Esophagus (tissue), 2 donors: Measurements from ENCODE around the gene ITPA. TPM values are rescaled to one million over a fixed set of nuclear protein-coding genes. Genes with fewer than 3 reads are reported as not detected.
A peak's percentile ranks its signal among the peaks of the same experiment; 100 is the strongest.

Experiments
- H3K27ac ChIP-seq, 2 donors: one replicate each; pipeline ENCODE4 v1.5.1; 2013; ENCODE audit warnings: low read depth in 2 of 2, mild to moderate bottlenecking in 2 of 2, inconsistent platforms in 1 of 2, low read length in 1 of 2, moderate library complexity in 1 of 2
- H3K27me3 ChIP-seq, 2 donors: one replicate each; pipeline ENCODE4 v1.6.1; 2013; ENCODE audit warnings: low read length in 2 of 2, control low read depth in 1 of 2, mild to moderate bottlenecking in 1 of 2; ENCODE audit not compliant: insufficient read depth in 2 of 2, control insufficient read depth in 1 of 2
- H3K36me3 ChIP-seq, 2 donors: one replicate each; pipeline ENCODE4 v1.6.1; 2013; ENCODE audit warnings: low read length in 1 of 2; ENCODE audit not compliant: control insufficient read depth in 2 of 2, insufficient read depth in 2 of 2
- H3K4me1 ChIP-seq, 2 donors: one replicate each; pipeline ENCODE4 v1.6.1; 2013; ENCODE audit warnings: low read length in 1 of 2; ENCODE audit not compliant: control insufficient read depth in 2 of 2, insufficient read depth in 2 of 2
- H3K4me3 ChIP-seq, 2 donors: one replicate each; pipeline ENCODE4 v1.5.1; 2013; ENCODE audit warnings: low read length in 2 of 2, mild to moderate bottlenecking in 2 of 2, low read depth in 1 of 2, moderate library complexity in 1 of 2
- H3K9me3 ChIP-seq, 2 donors: one replicate each; pipeline ENCODE4 v1.6.1; 2013; ENCODE audit warnings: mild to moderate bottlenecking in 2 of 2, low read depth in 1 of 2, low read length in 1 of 2, moderate library complexity in 1 of 2; ENCODE audit not compliant: control insufficient read depth in 2 of 2, insufficient read depth in 1 of 2
- WGBS, 2 donors: extraction: QIAGEN DNeasy Blood & Tissue Kit; methylation state at CpG; one replicate each; pipeline ENCODE4 v1.1.7; 2013; 5-methylcytosine and 5-hydroxymethylcytosine counted together
- polyA plus RNA-seq, 2 donors: library from polyadenylated mRNA; stranded (reverse); fragments of 200-250 nt; gene quantifications; one replicate each; pipeline ENCODE4 v1.2.3, GENCODE V29; 2013
- donor health status: healthy with polysubstance abuse.
- donor health status: Bipolar disorder and iron deficiency.

Gene ITPA
- polyA plus RNA-seq, 2 donors: 55.8 to 73.5 TPM

GRCh38 chr20:3218307-3218988 is 9.2 kb downstream of the ITPA start:
- 14 to 16% methylated on average over 30 of the region's 30 CpGs for WGBS, 2 donors
- H3K9me3 ChIP-seq: no peaks in the 10 kb centered on the region
- peaks cover 0 to 17% of the 10 kb centered on the region in 2 donors for H3K36me3 ChIP-seq
- H3K4me3 ChIP-seq: no peak overlapping the region
- H3K27me3 ChIP-seq: no peaks in the 10 kb centered on the region
- H3K4me1 ChIP-seq: peaks cover 0 to 13% of the 10 kb centered on the region in 2 donors
- H3K27ac ChIP-seq: no peak overlapping the region

- Histone ChIP-seq H3K27ac (peak overlapping the region in 1 of 2 donors; percentile 38), H3K27me3 (no peaks in the 10 kb centered on the region), H3K4me3 (no peak overlapping the region), H3K9me3 (no peaks in the 10 kb centered on the region), H3K36me3 (peaks cover 0 to 10% of the 10 kb centered on the region in 2 donors), H3K4me1 (peaks cover 0 to 21% of the 10 kb centered on the region in 2 donors)
- 78% methylated on average over 18 of the region's 18 CpGs for WGBS, 2 donors
Measured at GRCh38 chr20:3221398-3222226, 12.3 kb downstream of the ITPA start.

- peak overlapping the region; percentile 18 to 30 for H3K27ac ChIP-seq
- no peaks in the 10 kb centered on the region for H3K9me3 ChIP-seq
- no peak overlapping the region for H3K4me3 ChIP-seq
- H3K4me1 ChIP-seq: peaks cover 4 to 23% of the 10 kb centered on the region in 2 donors
- no peaks in the 10 kb centered on the region for H3K27me3 ChIP-seq
- peaks cover 0 to 18% of the 10 kb centered on the region in 2 donors for H3K36me3 ChIP-seq
- 58 to 73% methylated on average over 25 of the region's 25 CpGs for WGBS, 2 donors
Measured at GRCh38 chr20:3222635-3223600, 13.6 kb downstream of the ITPA start.

DNA sequence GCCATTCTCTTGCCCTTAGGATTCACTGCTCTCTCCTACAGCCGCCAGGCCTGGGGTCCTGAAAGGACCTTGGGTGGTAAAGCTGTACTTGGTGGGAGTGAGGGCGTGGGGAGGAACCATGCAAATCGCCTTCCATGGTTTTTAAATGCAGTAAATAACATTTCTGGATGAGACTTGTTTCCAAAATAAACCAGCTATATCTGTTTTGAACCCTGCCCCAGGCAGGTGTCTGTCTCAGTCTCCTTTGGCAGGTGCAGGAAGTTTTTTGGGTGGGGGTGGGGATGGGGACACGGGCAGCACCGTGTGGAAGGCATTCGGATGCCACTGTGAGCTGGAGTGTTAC is 14.3 kb downstream of the ITPA start:
- Histone ChIP-seq H3K4me1 (peaks cover 4 to 21% of the 10 kb centered on the region in 2 donors), H3K9me3 (no peaks in the 10 kb centered on the region), H3K27ac (peak overlapping the region in 1 of 2 donors; percentile 18), H3K36me3 (peaks cover 0 to 24% of the 10 kb centered on the region in 2 donors), H3K4me3 (no peak overlapping the region), H3K27me3 (no peaks in the 10 kb centered on the region)
- 74 to 82% methylated on average over 6 of the region's 6 CpGs for WGBS, 2 donors

DNA sequence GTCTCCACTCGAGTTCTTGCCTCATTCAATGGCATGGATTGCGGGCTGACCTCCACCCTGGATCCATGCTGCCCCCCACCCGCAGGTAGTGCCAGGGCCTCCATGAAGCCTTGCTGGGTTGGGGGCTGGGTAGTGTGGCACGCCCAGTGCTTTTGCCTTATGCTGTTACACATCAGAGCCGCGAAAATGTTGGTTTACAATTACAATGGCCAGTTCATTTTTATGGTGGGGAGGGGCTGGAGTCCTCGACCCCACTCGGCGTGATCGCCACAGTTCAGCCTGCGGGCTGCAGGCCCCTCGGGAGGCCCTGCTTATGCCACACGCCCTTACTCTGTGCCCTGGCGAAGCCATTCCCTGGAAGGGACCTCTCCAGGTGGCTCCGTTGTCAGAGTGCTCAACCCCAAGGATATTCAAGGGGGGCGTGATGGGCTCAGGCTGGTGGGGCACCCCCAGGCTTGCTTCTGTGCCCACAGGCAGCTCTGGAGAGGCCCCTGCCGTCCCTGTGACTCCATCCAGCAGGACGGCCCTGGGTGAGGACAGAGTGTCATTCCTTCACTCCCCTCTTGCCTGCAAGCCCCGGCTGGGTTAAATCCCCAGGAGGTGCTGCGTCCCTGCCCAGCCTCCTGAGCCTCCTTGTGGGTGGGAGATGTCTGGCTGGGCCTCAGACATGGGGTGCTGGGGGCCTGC is 14.8 kb downstream of the ITPA start:
- 75 to 77% methylated on average over 20 of the region's 20 CpGs for WGBS, 2 donors
- H3K36me3 ChIP-seq: peaks cover 0 to 29% of the 10 kb centered on the region in 2 donors
- H3K4me1 ChIP-seq: peaks cover 4 to 20% of the 10 kb centered on the region in 2 donors
- no peaks in the 10 kb centered on the region for H3K27me3 ChIP-seq
- H3K27ac ChIP-seq: no peak overlapping the region
- no peaks in the 10 kb centered on the region for H3K9me3 ChIP-seq
- no peak overlapping the region for H3K4me3 ChIP-seq

DNA sequence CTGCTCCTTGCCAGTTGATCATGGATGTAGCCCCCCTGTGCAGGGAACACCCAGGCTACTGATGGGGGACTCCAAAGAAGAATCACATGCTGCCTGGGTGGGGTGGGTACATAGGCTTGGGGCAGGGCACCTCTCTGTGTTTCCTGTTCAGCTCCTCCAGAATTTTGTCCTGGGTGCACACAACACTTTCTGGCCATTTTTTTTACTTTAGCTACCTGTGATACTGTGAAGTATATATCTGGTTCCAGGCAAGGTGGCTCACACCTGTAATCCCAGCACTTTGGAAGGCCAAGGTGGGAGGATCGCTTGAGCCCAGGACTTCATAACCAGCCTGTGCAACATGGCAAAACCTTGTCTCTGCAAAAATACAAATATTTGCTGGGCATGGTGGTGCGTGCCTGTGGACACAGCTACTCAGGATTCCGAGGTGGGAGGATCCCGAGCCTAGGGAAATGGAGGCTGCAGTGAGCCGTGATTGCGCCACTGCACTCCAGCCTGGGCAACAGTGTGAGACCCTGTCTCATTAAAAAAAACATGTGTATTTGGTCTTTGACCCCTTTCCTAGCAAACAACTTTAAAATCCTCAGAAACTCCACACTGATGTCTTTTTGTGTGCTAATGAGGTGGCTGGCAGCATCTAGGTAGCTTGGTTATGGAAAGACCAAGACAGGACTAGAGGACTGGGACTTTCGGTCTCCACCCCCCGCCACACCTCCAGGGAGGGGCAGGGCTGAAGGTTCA is 15.6 kb downstream of the ITPA start:
- Histone ChIP-seq H3K4me1 (peaks cover 4 to 20% of the 10 kb centered on the region in 2 donors), H3K9me3 (no peaks in the 10 kb centered on the region), H3K36me3 (peaks cover 0 to 35% of the 10 kb centered on the region in 2 donors), H3K4me3 (no peak overlapping the region), H3K27ac (peak overlapping the region; percentile 54 to 55), H3K27me3 (no peaks in the 10 kb centered on the region)
- 86 to 87% methylated on average over 8 of the region's 8 CpGs for WGBS, 2 donors

- no peaks in the 10 kb centered on the region for H3K9me3 ChIP-seq
- peaks cover 4 to 20% of the 10 kb centered on the region in 2 donors for H3K4me1 ChIP-seq
- H3K4me3 ChIP-seq: no peak overlapping the region
- peak overlapping the region in 1 of 2 donors; percentile 43 for H3K27ac ChIP-seq
- no peaks in the 10 kb centered on the region for H3K27me3 ChIP-seq
- WGBS, 2 donors: 84 to 90% methylated on average over 10 of the region's 10 CpGs
- H3K36me3 ChIP-seq: peaks cover 0 to 39% of the 10 kb centered on the region in 2 donors
Measured at GRCh38 chr20:3226093-3226492, 16.8 kb downstream of the ITPA start.

- peak overlapping the region; percentile 36 to 57 for H3K27ac ChIP-seq
- H3K9me3 ChIP-seq: no peaks in the 10 kb centered on the region
- 95 to 97% methylated on average over 14 of the region's 14 CpGs for WGBS, 2 donors
- H3K36me3 ChIP-seq: peaks cover 0 to 37% of the 10 kb centered on the region in 2 donors
- H3K4me1 ChIP-seq: peaks cover 4 to 20% of the 10 kb centered on the region in 2 donors
- H3K27me3 ChIP-seq: no peaks in the 10 kb centered on the region
- no peak overlapping the region for H3K4me3 ChIP-seq
Measured at GRCh38 chr20:3226864-3227263, 17.6 kb downstream of the ITPA start.
